Activated CD4-positive, alpha-beta T cell treated with anti-CD3 and anti-CD28 coated beads, Interleukin-2, amount 50 U/mL, for 16 hours (primary cell): ENCODE results near the gene CPSF3.
"Not testable (repeated sequence)": the region's sequence is repeated elsewhere in the genome, so short reads cannot be mapped to it uniquely, and the experiment has no call there.

Experiments
- DNase-seq: peaks from one replicate; pipeline ENCODE4 v3.0.0-alpha.2; 2020

Gene CPSF3

GRCh38 chr2:9472511-9472910, 49.1 kb downstream of the CPSF3 start:
- DNase-seq, result no peak

GRCh38 chr2:9473308-9473984, 50.0 kb downstream of the CPSF3 start:
- peak; percentile 5 for DNase-seq

GRCh38 chr2:9473985-9474360, 50.5 kb downstream of the CPSF3 start:
- peak; percentile 59 for DNase-seq

- DNase-seq, result peak; percentile 60
Observed at GRCh38 chr2:9474361-9475057, 51.1 kb downstream of the CPSF3 start, which contains the start of gene IAH1. TSS of gene IAH1 (plus strand) at chr2:9474551. CDS start at chr2:9474567, 16 bp downstream.

- DNase-seq, result peak; percentile 17
Observed at GRCh38 chr2:9477914-9478313, 54.5 kb downstream of the CPSF3 start.

- no peak for DNase-seq
Observed at GRCh38 chr2:9478526-9478925, 55.1 kb downstream of the CPSF3 start.

GRCh38 chr2:9480157-9480556, 56.7 kb downstream of the CPSF3 start:
- DNase-seq, result no peak

- DNase-seq, result no peak
Observed at GRCh38 chr2:9483107-9483506, 59.7 kb downstream of the CPSF3 start.

GRCh38 chr2:9484533-9484932, 61.1 kb downstream of the CPSF3 start:
- DNase-seq, result no peak

- DNase-seq, result no peak
Observed at GRCh38 chr2:9488583-9489547, 65.4 kb downstream of the CPSF3 start.

GRCh38 chr2:9490789-9491188, 67.3 kb downstream of the CPSF3 start:
- no peak for DNase-seq

- DNase-seq, result no peak
Observed at GRCh38 chr2:9492927-9493326, 69.5 kb downstream of the CPSF3 start.

- peak; percentile 23 for DNase-seq
Observed at GRCh38 chr2:9493478-9493877, 70.0 kb downstream of the CPSF3 start.

- peak; percentile 27 for DNase-seq
Observed at GRCh38 chr2:9494081-9494480, 70.6 kb downstream of the CPSF3 start.

- peak; percentile 14 for DNase-seq
Observed at GRCh38 chr2:9497017-9497416, 73.6 kb downstream of the CPSF3 start.

- no peak for DNase-seq
Observed at GRCh38 chr2:9498210-9498609, 74.8 kb downstream of the CPSF3 start.

GRCh38 chr2:9508931-9509330, 85.5 kb downstream of the CPSF3 start:
- DNase-seq, result no peak

GRCh38 chr2:9513946-9514345, 90.5 kb downstream of the CPSF3 start:
- not testable (repeated sequence) for DNase-seq

GRCh38 chr2:9517118-9517782, 93.8 kb downstream of the CPSF3 start:
- no peak for DNase-seq

GRCh38 chr2:9518163-9518562, 94.7 kb downstream of the CPSF3 start:
- DNase-seq, result no peak

GRCh38 chr2:9518780-9519179, 95.3 kb downstream of the CPSF3 start:
- no peak for DNase-seq

GRCh38 chr2:9519250-9519649, 95.8 kb downstream of the CPSF3 start:
- peak; percentile 6 for DNase-seq
